GM12892 (cell line): ENCODE data around the gene TAS1R2.

Experiments
- POLR2A ChIP-seq: IDR thresholded peaks from 2 replicates; pipeline ENCODE4 v1.6.1; 2011; ENCODE audit warnings: low read depth, low read length, control low read depth
- POLR2AphosphoS5 ChIP-seq: IDR thresholded peaks from 2 replicates; pipeline ENCODE4 v1.6.1; 2011; ENCODE audit warnings: low read depth, low read length, control low read depth

GRCh38 chr1:18854331-18855025 lies 5.0 kb downstream of the TAS1R2 start:
- TF ChIP-seq POLR2A (no peak), POLR2AphosphoS5 (no peak)
